ACC112 (cell line): ENCODE results near the gene CDH23.

Source experiments
- H2AFZ ChIP-seq: fragments of 200-600 bp; sonication (generic); one replicate; pipeline ENCODE4 v1.6.0; 2017; ENCODE audit warnings: antibody characterized with exemption, low read length; ENCODE audit not compliant: unreplicated experiment
- H3K27ac ChIP-seq: fragments of 200-600 bp; sonication (generic); 2 replicates; pipeline ENCODE4 v1.5.1; 2014; ENCODE audit warnings: low read depth, mild to moderate bottlenecking, antibody characterized with exemption, low read length, moderate library complexity
- H3K27me3 ChIP-seq: fragments of 200-600 bp; sonication (generic); 2 replicates; pipeline ENCODE4 v1.6.1; 2014; ENCODE audit warnings: mild to moderate bottlenecking, antibody characterized with exemption, low read length, moderate library complexity, mixed read lengths; ENCODE audit not compliant: insufficient read depth
- H3K36me3 ChIP-seq: fragments of 200-600 bp; sonication (generic); 2 replicates; pipeline ENCODE4 v1.6.1; 2016; ENCODE audit warnings: mild to moderate bottlenecking, antibody characterized with exemption, low read length, moderate library complexity, mixed read lengths; ENCODE audit not compliant: insufficient read depth
- H3K4me1 ChIP-seq: fragments of 200-600 bp; sonication (generic); one replicate; pipeline ENCODE4 v1.6.1; 2016; ENCODE audit warnings: low read length, mixed read lengths; ENCODE audit not compliant: insufficient read depth, unreplicated experiment, control insufficient read depth
- H3K4me3 ChIP-seq: fragments of 200-600 bp; sonication (generic); 2 replicates; pipeline ENCODE4 v1.5.1; 2014; ENCODE audit warnings: mild to moderate bottlenecking, low read depth, low read length
- H3K79me2 ChIP-seq: fragments of 200-600 bp; sonication (generic); one replicate; pipeline ENCODE4 v1.6.0; 2016; ENCODE audit warnings: low read length; ENCODE audit not compliant: control insufficient read depth, unreplicated experiment, insufficient read depth

Gene CDH23

DNA sequence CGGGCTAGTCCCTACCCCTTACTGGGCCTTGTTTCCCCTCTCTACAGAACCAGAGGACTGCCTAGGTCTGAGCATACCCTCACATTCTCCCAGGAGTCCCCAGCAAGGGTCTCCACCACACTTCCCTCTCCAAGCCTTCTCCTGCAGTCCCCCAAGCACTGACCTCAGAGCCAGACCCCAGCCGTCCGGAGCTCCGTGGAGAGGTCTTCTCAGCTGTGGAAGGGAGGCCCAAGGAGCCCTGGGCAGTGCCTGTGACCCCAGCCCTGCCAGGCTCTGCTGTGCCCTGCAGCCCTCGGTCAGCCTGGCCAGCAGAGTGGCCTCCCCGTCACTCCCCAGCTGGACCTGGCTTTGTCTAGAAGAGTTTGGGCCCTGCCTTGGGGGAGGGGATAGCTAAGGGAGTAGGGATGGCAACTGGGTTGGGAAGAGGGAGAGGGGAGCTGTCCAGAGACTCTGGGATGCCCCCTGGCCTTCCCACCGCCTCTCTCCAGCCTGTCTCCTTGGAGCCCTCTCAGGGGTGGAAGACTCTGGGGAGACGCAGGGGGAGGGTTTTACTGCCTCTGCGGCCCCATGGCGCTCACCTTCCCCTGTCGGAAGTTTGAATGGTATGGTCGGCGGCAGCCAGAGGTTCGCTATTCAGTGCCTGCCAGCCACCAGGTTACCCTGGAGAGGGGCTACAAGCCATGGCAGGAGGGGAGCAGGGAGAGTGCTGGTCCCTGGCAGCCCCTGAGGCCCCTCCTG is 322.9 kb downstream of the CDH23 start, which contains the start of gene C10orf105:
Gene C10orf105 (minus strand): TSS at position 315 of the 738 bp plus-strand sequence. CDS start 3,441 bp downstream, outside the sequence.
- Histone ChIP-seq H3K27me3 (no peaks in the 10 kb centered on the region), H2AFZ (no peak within 1 kb of the TSS), H3K79me2 (no peaks in the 10 kb centered on the region), H3K27ac (no peak within 1 kb of the TSS), H3K4me1 (peaks cover 3% of the 10 kb centered on the region), H3K4me3 (no peak within 1 kb of the TSS), H3K36me3 (no peaks in the 10 kb centered on the region)

DNA sequence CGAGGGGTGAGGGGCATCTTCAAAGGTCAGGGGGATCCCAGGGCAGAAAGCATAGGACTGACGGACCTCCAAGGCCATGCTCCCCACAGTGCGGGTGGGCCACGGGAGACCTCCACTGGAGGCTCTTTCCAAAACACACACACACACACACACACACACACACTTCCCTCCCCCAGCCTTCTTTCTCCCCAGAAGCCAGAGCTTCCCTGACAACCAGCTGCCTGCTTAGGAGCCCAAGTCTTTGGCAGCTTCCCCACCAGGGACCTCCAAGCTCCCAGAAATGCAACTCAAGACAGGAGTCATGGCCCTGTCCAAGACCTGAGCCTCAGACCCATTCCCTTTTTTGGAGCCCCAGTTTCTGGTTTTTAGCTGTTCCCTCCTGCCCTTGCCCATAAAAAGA is 323.6 kb downstream of the CDH23 start:
- Histone ChIP-seq H3K27ac (no peak overlapping the region), H3K4me3 (no peak overlapping the region), H3K79me2 (no peaks in the 10 kb centered on the region), H3K4me1 (no peaks in the 10 kb centered on the region), H3K36me3 (no peaks in the 10 kb centered on the region), H2AFZ (no peak overlapping the region), H3K27me3 (no peaks in the 10 kb centered on the region)

- Histone ChIP-seq H3K4me3 (no peak overlapping the region), H2AFZ (no peak overlapping the region), H3K4me1 (peaks cover 7% of the 10 kb centered on the region), H3K27ac (no peak overlapping the region), H3K36me3 (no peaks in the 10 kb centered on the region), H3K79me2 (no peaks in the 10 kb centered on the region), H3K27me3 (no peaks in the 10 kb centered on the region)
These were observed 324.6 kb downstream of the CDH23 start for GRCh38 chr10:71721313-71721712.

- Histone ChIP-seq H2AFZ (no peak overlapping the region), H3K36me3 (no peaks in the 10 kb centered on the region), H3K27ac (no peak overlapping the region), H3K4me3 (no peak overlapping the region), H3K27me3 (no peaks in the 10 kb centered on the region), H3K4me1 (peaks cover 13% of the 10 kb centered on the region), H3K79me2 (no peaks in the 10 kb centered on the region)
These were observed 326.1 kb downstream of the CDH23 start for GRCh38 chr10:71722849-71723248.

GRCh38 chr10:71723311-71723710 is 326.6 kb downstream of the CDH23 start:
- Histone ChIP-seq H2AFZ (no peak overlapping the region), H3K27ac (no peak overlapping the region), H3K27me3 (no peaks in the 10 kb centered on the region), H3K4me1 (peaks cover 17% of the 10 kb centered on the region), H3K79me2 (no peaks in the 10 kb centered on the region), H3K4me3 (no peak overlapping the region), H3K36me3 (no peaks in the 10 kb centered on the region)

DNA sequence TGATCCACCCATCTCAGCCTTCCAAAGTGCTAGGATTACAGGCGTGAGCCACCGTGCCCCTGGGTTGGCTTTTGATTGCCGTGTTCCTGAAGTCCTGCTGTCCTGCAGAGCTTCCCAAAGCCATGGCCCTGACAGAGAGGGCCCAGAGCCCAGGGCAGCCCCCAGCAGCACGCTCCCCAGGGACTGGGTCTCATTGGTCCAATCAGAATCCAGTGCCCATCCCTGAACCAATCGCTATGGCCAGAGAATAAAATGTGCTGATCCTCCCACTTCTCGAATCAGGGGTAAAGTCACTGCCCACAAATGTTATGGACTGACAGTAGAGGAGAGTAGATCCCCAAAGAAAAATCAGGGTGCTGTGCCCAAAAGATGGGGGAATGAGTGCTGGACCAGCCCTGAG is 327.8 kb downstream of the CDH23 start:
- no peaks in the 10 kb centered on the region for H3K27me3 ChIP-seq
- no peaks in the 10 kb centered on the region for H3K79me2 ChIP-seq
- H3K36me3 ChIP-seq, result no peaks in the 10 kb centered on the region
- peaks cover 17% of the 10 kb centered on the region for H3K4me1 ChIP-seq
- H3K4me3 ChIP-seq, result no peak overlapping the region
- no peak overlapping the region for H2AFZ ChIP-seq
- H3K27ac ChIP-seq, result no peak overlapping the region

DNA sequence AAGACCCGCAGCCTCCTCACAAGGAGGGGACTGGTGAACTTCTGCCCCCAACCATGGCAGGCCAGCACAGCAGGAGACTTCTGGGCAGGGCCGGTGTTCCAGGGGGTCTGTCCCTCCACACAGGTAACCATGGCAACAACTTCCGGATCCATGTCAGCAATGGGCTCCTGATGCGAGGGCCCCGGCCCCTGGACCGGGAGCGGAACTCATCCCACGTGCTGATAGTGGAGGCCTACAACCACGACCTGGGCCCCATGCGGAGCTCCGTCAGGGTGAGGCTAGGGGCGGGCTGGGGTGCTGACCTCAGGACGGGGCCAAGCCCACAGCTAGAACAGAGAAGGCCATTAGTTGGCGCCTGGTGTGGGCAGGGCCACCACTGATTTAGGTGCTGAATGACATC is 328.5 kb downstream of the CDH23 start:
- no peaks in the 10 kb centered on the region for H3K36me3 ChIP-seq
- H3K27ac ChIP-seq, result no peak overlapping the region
- H3K4me3 ChIP-seq, result no peak overlapping the region
- H2AFZ ChIP-seq, result no peak overlapping the region
- H3K4me1 ChIP-seq, result peaks cover 17% of the 10 kb centered on the region
- H3K27me3 ChIP-seq, result no peaks in the 10 kb centered on the region
- H3K79me2 ChIP-seq, result no peaks in the 10 kb centered on the region

DNA sequence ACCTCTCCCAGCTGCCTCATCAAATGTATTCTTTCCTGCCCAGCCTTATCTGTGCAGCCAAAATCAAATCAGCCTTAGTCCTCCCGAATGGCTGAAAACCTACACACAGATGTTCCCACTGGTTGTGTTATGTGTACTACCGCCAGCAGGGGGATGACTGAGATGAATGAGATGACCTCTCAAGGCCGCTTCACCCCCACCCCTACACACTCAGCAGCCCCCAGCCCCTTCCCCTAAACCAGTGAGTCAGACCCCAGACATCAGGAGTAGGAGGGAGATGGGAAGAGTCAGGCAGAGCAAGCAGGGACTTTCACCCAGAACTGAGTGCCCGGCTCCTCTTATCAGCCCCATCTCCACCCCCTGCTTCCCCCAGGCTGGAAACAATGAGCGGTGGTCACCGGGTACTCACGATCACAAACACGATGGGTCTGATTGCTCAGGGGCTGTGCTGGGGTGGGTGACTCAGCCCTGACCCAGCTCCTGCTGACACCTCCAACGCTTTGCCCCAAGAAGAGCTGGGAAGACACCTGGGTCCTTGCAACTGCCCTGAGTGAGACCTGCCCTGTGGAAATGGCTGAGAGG is 329.4 kb downstream of the CDH23 start:
- H2AFZ ChIP-seq, result no peak overlapping the region
- H3K79me2 ChIP-seq, result no peaks in the 10 kb centered on the region
- H3K27me3 ChIP-seq, result no peaks in the 10 kb centered on the region
- H3K36me3 ChIP-seq, result no peaks in the 10 kb centered on the region
- H3K4me1 ChIP-seq, result peaks cover 17% of the 10 kb centered on the region
- H3K27ac ChIP-seq, result no peak overlapping the region
- no peak overlapping the region for H3K4me3 ChIP-seq

DNA sequence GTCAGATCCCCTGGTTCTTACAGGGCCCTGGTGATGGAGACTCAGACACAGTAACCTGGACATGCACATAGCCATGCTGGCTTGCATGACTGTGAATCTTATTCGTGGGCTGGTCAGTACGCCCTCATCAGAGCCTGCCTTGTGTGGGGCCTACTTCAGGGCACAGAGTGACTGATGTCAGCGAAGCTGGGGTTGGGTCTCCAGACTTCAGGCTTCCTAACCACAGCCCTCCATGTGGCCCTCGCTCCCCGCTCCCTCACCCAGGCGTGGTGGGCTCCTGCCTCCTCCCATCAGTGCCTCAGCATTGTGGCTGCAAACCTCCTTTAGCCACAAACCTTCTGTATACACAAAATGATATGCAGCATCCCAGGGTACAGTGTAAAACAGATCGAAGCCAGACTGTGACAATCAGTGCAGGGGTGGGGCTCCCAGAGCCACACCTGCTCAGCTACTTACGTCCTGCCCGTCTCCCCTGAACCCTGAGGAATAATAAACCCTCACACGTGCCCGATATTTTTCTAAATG is 329.9 kb downstream of the CDH23 start:
- Histone ChIP-seq H2AFZ (no peak overlapping the region), H3K79me2 (no peaks in the 10 kb centered on the region), H3K27ac (no peak overlapping the region)

DNA sequence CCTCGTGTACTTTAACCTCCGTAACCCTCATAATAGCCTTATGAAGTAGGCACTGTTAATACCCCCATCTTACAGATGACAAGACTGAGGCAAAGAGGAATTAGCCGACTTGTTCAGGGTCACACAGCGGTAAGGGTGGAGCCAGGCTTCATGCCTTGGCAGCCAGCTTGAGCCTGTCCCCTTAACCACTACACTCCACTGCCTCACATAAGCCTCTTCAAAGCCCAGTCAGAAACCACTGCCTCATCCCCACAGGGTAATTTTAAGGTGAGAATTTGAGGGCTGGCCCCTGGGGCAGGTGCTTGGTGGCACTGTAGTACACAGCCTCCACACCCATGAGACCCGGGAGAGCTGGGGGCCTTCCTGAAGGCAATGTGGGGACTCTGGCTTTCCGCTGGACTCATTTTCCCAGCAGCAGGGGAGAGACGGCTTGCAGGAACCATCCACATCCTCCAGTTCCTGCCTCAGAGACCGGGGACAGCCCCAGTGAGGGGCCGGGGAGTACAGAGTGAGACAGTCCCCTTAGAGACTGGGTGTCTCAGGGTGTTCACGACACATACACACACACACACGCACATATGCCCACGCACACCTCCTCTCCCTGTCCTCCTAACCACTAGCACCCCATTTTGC is 330.5 kb downstream of the CDH23 start:
- Histone ChIP-seq H3K27ac (no peak overlapping the region), H3K4me3 (no peak overlapping the region), H3K4me1 (peaks cover 17% of the 10 kb centered on the region), H3K79me2 (no peaks in the 10 kb centered on the region), H3K36me3 (no peaks in the 10 kb centered on the region), H3K27me3 (no peaks in the 10 kb centered on the region), H2AFZ (no peak overlapping the region)

More for the DNA sequence above, 329.9 kb downstream of the CDH23 start:
- peaks cover 17% of the 10 kb centered on the region for H3K4me1 ChIP-seq
- H3K27me3 ChIP-seq, result no peaks in the 10 kb centered on the region
- H3K36me3 ChIP-seq, result no peaks in the 10 kb centered on the region
- no peak overlapping the region for H3K4me3 ChIP-seq
